Activated CD4-positive, alpha-beta T cell treated with anti-CD3 and anti-CD28 coated beads, Interleukin-2, Interleukin-6, amounts not matched to agents 100 ng/mL and 50 ng/mL, durations not matched to agents 16 hours and 8 hours (primary cell): Measurements from ENCODE around the gene ABCA9.

Source experiments
- DNase-seq: peaks from one replicate; pipeline ENCODE4 v3.0.0-alpha.2; 2020

The ABCA9 gene

GRCh38 chr17:69064476-69064875, 3.7 kb upstream of the ABCA9 start:
- no peak for DNase-seq

- DNase-seq, result no peak
Observed at GRCh38 chr17:69064001-69064400, 3.3 kb upstream of the ABCA9 start.

- no peak for DNase-seq
Observed at GRCh38 chr17:69062860-69063581, 2.3 kb upstream of the ABCA9 start.

- no peak for DNase-seq
Observed at GRCh38 chr17:69061721-69062556, 1.2 kb upstream of the ABCA9 start.

- DNase-seq, result no peak
Observed at GRCh38 chr17:69059458-69060175, 1.1 kb downstream of the ABCA9 start.

- no peak for DNase-seq
Observed at GRCh38 chr17:69058165-69058564, 2.6 kb downstream of the ABCA9 start.

GRCh38 chr17:69057280-69057679, 3.4 kb downstream of the ABCA9 start:
- DNase-seq, result no peak

- no peak for DNase-seq
Observed at GRCh38 chr17:69056179-69056823, 4.4 kb downstream of the ABCA9 start.

- DNase-seq, result no peak
Observed at GRCh38 chr17:69055334-69055733, 5.4 kb downstream of the ABCA9 start.

- DNase-seq, result no peak
Observed at GRCh38 chr17:69050999-69051775, 9.5 kb downstream of the ABCA9 start.

GRCh38 chr17:69048634-69049033, 12.1 kb downstream of the ABCA9 start:
- DNase-seq, result no peak

GRCh38 chr17:69047368-69048263, 13.1 kb downstream of the ABCA9 start:
- no peak for DNase-seq

GRCh38 chr17:69046121-69046807, 14.5 kb downstream of the ABCA9 start:
- no peak for DNase-seq

- no peak for DNase-seq
Observed at GRCh38 chr17:69045646-69046045, 15.1 kb downstream of the ABCA9 start.

GRCh38 chr17:69044371-69044770, 16.4 kb downstream of the ABCA9 start:
- no peak for DNase-seq

GRCh38 chr17:69043098-69043734, 17.5 kb downstream of the ABCA9 start:
- no peak for DNase-seq

- no peak for DNase-seq
Observed at GRCh38 chr17:69042308-69042707, 18.4 kb downstream of the ABCA9 start.

GRCh38 chr17:69031839-69032238, 28.9 kb downstream of the ABCA9 start:
- no peak for DNase-seq

- DNase-seq, result no peak
Observed at GRCh38 chr17:69030169-69030568, 30.6 kb downstream of the ABCA9 start.

GRCh38 chr17:69018687-69019086, 42.0 kb downstream of the ABCA9 start:
- no peak for DNase-seq
